Endodermal cell (in vitro differentiated cells): ENCODE measurements around the gene NOS1. TPM values are rescaled to one million over a fixed set of nuclear protein-coding genes. Genes with fewer than 3 reads are reported as not detected.

Experiments used
- DNase-seq: peaks from one replicate; pipeline ENCODE4 v3.0.0-alpha.2; 2017
- H3K27ac ChIP-seq: 2 replicates; pipeline ENCODE4 v1.5.1; 2013; ENCODE audit warnings: mild to moderate bottlenecking, low read depth, low read length, moderate library complexity
- H3K27me3 ChIP-seq: 2 replicates; pipeline ENCODE4 v1.6.1; 2013; ENCODE audit warnings: mild to moderate bottlenecking, low read length, moderate library complexity; ENCODE audit not compliant: insufficient read depth, control insufficient read depth, poor library complexity, severe bottlenecking
- H3K36me3 ChIP-seq: 2 replicates; pipeline ENCODE4 v1.7.0; 2013; ENCODE audit warnings: mild to moderate bottlenecking, low read length, moderate library complexity; ENCODE audit not compliant: control insufficient read depth, insufficient read depth
- H3K4me1 ChIP-seq: one replicate; pipeline ENCODE4 v1.7.0; 2013; ENCODE audit warnings: low read length; ENCODE audit not compliant: control insufficient read depth, insufficient read depth
- H3K4me3 ChIP-seq: 2 replicates; pipeline ENCODE4 v1.5.1; 2013; ENCODE audit warnings: mild to moderate bottlenecking, low read length, moderate library complexity
- H3K9ac ChIP-seq: 2 replicates; pipeline ENCODE4 v1.6.1; 2013; ENCODE audit warnings: mild to moderate bottlenecking, low read length, moderate library complexity; ENCODE audit not compliant: poor library complexity, severe bottlenecking; ENCODE audit errors: extremely low read depth
- H3K9me3 ChIP-seq: 2 replicates; pipeline ENCODE4 v1.6.1; 2013; ENCODE audit warnings: mild to moderate bottlenecking, low read length, moderate library complexity; ENCODE audit not compliant: control insufficient read depth
- H3K27ac Mint-ChIP-seq: 2 replicates; pipeline ENCODE4 v1.8.0; 2020; ENCODE audit warnings: mixed read lengths
- H3K27me3 Mint-ChIP-seq: 2 replicates; pipeline ENCODE4 v1.8.0; 2021; ENCODE audit warnings: mild to moderate bottlenecking, mixed read lengths; ENCODE audit not compliant: insufficient read depth
- H3K36me3 Mint-ChIP-seq: 2 replicates; pipeline ENCODE4 v1.8.0; 2020; ENCODE audit warnings: low read depth, mixed read lengths
- H3K4me1 Mint-ChIP-seq: 2 replicates; pipeline ENCODE4 v1.8.0; 2020; ENCODE audit warnings: mixed read lengths
- H3K4me3 Mint-ChIP-seq: 2 replicates; pipeline ENCODE4 v1.8.0; 2020; ENCODE audit warnings: mild to moderate bottlenecking, moderate library complexity, mixed read lengths
- H3K9me3 Mint-ChIP-seq: 2 replicates; pipeline ENCODE4 v1.8.0; 2020; ENCODE audit warnings: mild to moderate bottlenecking, mixed read lengths
- CTCF ChIP-seq: fragments of 200-600 bp; sonication (generic); conservative IDR thresholded peaks from 2 replicates; pipeline ENCODE4 v1.5.0; 2021; ENCODE audit warnings: antibody characterized with exemption, mild to moderate bottlenecking
- WGBS, 2 experiments: methylation state at CpG; one replicate each; pipeline versions ENCODE4 v1.1.5 to v1.1.7; 2013; ENCODE audit warnings: missing lambda C conversion rate in 2 of 2, mixed read lengths in 1 of 2; ENCODE audit not compliant: insufficient coverage in 1 of 2, insufficient read length in 1 of 2; 5-methylcytosine and 5-hydroxymethylcytosine counted together
- total RNA-seq, 2 donors: library from RNA; stranded (reverse); fragmentation: NEBNext Ultra II Directional in 1 of 2; extraction: Animal tissue kit (Norgen Biotek cat#: 25700) in 1 of 2; gene quantifications; 2 replicates in 1 of 2; 3 replicates in 1 of 2; pipeline ENCODE4 v1.2.1, GENCODE V29; 2021

The NOS1 gene
- total RNA-seq, 2 donors from 2014 or later = 0.33 to 0.88 TPM

DNA sequence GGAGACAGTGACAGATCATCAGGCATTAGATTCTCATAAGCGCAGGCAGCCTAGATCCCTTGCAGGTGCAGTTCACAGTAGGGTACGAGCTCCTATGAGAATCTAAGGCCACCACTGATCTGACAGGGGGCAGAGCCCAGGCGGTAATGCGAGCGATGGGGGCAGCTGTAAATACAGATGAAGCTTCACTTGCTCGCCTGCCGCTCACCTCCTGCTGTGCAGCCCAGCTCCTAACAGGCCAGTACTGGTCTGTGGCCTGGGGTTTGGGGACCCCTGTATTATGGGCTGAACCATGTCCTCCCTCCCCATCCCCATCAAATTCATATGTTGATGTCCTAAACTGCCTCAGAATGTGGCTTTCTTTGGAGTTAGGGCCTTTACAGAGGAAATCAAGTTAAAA is 63.2 kb downstream of the NOS1 start:
- H3K27ac Mint-ChIP-seq = no peak overlapping the region

GRCh38 chr12:117294189-117294603 is 67.2 kb downstream of the NOS1 start:
- DNase-seq = peak; percentile 58
- H3K4me1 ChIP-seq = peaks cover 3% of the 10 kb centered on the region
- 78 to 81% methylated on average over 2 to 14 of the region's 14 CpGs for WGBS, 2 experiments
- peaks cover 7% of the 10 kb centered on the region for H3K9me3 ChIP-seq
- Mint-ChIP-seq H3K27ac (no peak overlapping the region), H3K27me3 (no peaks in the 10 kb centered on the region), H3K4me1 (no peaks in the 10 kb centered on the region), H3K9me3 (peaks cover 12% of the 10 kb centered on the region), H3K36me3 (no peaks in the 10 kb centered on the region), H3K4me3 (no peak overlapping the region)
- H3K27me3 ChIP-seq = no peaks in the 10 kb centered on the region
- H3K36me3 ChIP-seq = no peaks in the 10 kb centered on the region
- no peak overlapping the region for H3K27ac ChIP-seq
- H3K9ac ChIP-seq = no peak overlapping the region
- TF ChIP-seq CTCF = no peak
- no peak overlapping the region for H3K4me3 ChIP-seq

More for the DNA sequence above, 63.2 kb downstream of the NOS1 start:
- Histone ChIP-seq H3K4me1 (no peaks in the 10 kb centered on the region), H3K4me3 (no peak overlapping the region), H3K9me3 (no peaks in the 10 kb centered on the region), H3K27me3 (no peaks in the 10 kb centered on the region), H3K36me3 (no peaks in the 10 kb centered on the region), H3K27ac (no peak overlapping the region), H3K9ac (no peak overlapping the region)
- DNase-seq = no peak
- WGBS, 2 experiments = 91 to 95% methylated on average over 4 to 7 of the region's 7 CpGs
- Mint-ChIP-seq H3K36me3 (no peaks in the 10 kb centered on the region), H3K4me3 (no peak overlapping the region), H3K27me3 (no peaks in the 10 kb centered on the region), H3K4me1 (no peaks in the 10 kb centered on the region), H3K9me3 (no peaks in the 10 kb centered on the region)
- TF ChIP-seq CTCF = no peak

- DNase-seq = no peak
- no peak overlapping the region for H3K9ac ChIP-seq
- Mint-ChIP-seq H3K4me1 (no peaks in the 10 kb centered on the region), H3K9me3 (peaks cover 19% of the 10 kb centered on the region), H3K27ac (no peak overlapping the region), H3K27me3 (no peaks in the 10 kb centered on the region), H3K36me3 (no peaks in the 10 kb centered on the region), H3K4me3 (no peak overlapping the region)
- H3K36me3 ChIP-seq = no peaks in the 10 kb centered on the region
- H3K27ac ChIP-seq = no peak overlapping the region
- H3K4me1 ChIP-seq = peaks cover 3% of the 10 kb centered on the region
- WGBS, 2 experiments = 87 to 100% methylated on average over 1 of the region's 1 CpG
- H3K9me3 ChIP-seq = peaks cover 13% of the 10 kb centered on the region
- H3K4me3 ChIP-seq = no peak overlapping the region
- no peaks in the 10 kb centered on the region for H3K27me3 ChIP-seq
- TF ChIP-seq CTCF = no peak
These were observed 67.9 kb downstream of the NOS1 start for GRCh38 chr12:117293510-117293909.
